ENCODE measurements around the gene PARD6G.
"Not testable (repeated sequence)": the region's sequence is repeated elsewhere in the genome, so short reads cannot be mapped to it uniquely, and the experiment has no call there.

The PARD6G gene

DNA sequence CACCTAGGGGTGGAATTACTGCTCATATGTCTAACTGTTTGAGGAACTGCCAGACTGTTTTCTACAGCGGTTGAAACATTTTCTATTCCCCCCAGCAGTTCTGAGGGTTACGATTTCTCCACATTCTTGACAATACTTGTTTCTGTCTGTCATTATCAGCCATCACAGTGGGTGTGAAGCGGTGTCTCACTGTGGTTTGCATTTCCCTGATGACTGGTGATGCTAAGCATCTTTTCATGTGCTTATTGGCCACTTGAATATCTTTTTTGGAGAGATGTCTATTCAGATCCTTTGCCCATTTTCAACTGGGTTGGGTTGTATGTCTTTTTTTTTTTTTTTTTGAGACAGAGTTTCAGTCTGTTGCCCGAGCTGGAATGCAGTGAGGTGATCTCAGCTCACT lies 75.3 kb downstream of the PARD6G start:
- FAIRE-seq: peak; percentile 50
- DNase-seq (ENCODE audit: low spot score): no peak

- FAIRE-seq (peak; percentile 5), DNase-seq (ENCODE audit: low spot score) (peak; percentile 88)
Measured at GRCh38 chr18:80171054-80171872, 76.1 kb downstream of the PARD6G start.

DNA sequence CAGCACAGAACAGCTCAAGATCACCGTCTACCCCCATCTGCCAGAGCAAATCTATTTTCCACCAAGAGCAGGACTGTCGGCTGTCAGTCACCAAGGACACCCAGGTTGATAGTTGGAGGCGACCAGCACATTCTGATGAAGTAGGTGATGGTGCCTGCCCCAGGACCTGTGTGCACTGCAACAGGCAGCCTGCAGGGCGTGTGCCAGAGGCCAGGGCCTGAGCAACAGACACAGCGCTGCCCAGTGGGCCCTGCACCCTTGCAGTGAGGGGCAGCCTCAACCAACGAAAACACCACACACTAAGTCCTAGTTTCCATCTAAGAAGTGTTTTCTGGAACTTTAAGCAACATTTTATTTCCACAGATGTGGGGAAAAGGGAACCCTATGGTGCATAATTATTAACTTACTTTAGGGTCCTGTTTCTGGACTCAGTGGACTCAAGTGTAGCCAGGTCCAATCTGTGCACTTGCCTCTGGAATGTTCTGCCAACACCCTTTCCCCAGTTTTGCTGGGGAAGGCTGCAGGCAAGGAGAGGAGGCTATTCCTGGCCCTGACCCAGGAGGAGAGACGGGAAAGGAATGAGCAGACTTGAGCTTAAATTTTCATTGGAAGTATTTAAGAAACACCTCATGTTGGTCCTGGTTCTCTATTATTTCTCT lies 76.8 kb downstream of the PARD6G start:
- DNase-seq (ENCODE audit: low spot score) (no peak), FAIRE-seq (peak; percentile 93)

DNA sequence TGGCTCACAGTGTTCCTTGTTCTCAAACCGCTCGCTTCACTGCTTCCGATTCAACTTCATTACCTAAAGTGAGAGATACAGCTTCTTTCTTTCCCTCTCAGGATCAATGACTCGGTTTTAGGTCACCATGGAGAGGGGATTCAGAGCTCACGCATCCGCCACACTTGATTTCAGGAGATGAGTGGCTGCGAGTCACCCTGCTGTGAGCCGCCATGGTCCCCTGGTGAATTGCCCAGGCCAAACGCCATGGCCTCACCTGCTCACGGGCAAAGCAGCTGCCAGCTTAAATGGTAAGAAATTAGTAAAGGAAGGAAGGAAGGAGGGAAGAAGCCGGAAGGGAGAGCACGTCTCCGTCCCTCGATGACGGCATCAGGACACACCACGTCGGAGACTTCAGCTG lies 77.7 kb downstream of the PARD6G start:
- DNase-seq (ENCODE audit: low spot score) (no peak), FAIRE-seq (no peak)

- no peak for FAIRE-seq
Measured at GRCh38 chr18:80168982-80169381, 78.3 kb downstream of the PARD6G start.

DNA sequence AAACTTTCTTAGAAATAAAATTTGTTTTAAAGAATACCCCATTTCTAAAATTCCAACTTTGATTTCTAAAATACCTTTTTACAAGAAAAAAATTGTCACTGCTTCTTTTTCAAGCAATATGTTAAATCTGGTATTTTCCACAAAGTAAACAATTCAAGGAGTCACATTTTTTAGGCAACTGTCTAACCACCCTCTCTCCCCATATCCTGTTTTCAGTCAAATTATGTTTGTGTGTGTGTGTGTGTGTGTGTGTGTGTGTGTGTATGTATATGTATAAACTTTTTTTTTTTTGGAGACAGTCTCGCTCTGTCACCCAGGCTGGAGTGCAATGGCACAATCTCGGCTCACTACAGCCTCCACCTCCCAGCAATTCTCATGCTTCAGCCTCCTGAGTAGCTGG lies 79.0 kb downstream of the PARD6G start:
- no peak for FAIRE-seq
- DNase-seq (ENCODE audit: low spot score): no peak

More at GRCh38 chr18:80168982-80169381, 78.3 kb downstream of the PARD6G start:
- no peak for DNase-seq (ENCODE audit: low spot score)

DNA sequence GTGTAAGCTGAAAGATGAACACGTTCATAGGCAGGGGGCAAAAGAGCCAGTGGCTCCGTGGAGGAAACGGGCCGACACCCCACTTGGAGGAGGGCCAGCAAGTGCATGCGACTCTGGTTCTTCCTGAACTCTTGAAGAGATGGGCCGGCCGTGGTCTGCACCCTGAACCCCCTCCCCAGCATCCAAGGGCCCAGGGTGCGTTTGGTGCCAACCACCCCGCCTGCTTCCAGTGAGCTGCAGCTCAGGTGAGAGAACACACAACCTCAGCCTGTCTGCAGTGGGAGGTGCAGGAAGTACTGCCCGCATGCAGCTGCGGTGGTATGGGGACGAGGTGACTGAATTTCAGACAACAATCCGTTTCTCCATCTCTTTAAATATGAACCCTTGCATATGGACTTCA lies 79.4 kb downstream of the PARD6G start:
- peak; percentile 40 for FAIRE-seq
- DNase-seq (ENCODE audit: low spot score): no peak

- DNase-seq (ENCODE audit: low spot score) (no peak), FAIRE-seq (no peak)
Measured at GRCh38 chr18:80167331-80167730, 80.0 kb downstream of the PARD6G start.

DNA sequence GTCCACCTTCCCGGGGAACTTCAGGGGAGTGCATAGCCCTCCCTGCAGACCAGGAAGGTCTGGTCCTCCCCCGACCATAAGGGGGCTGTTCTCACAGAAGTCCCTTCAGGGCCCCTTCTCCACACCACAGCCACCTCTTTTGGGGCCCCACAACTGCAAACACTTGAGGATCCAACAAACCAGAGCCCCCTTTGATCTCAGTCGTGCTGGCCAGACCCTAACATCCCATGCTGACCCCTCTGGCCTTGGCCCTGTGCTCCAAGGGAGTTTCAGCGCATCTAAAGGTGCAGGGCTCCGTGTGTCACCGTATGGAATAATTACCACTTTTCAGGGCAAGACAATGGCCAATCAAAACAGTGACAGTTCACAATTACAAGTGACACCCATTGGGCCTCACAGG lies 80.6 kb downstream of the PARD6G start:
- FAIRE-seq (no peak), DNase-seq (ENCODE audit: low spot score) (no peak)

GRCh38 chr18:80166240-80166639 lies 81.1 kb downstream of the PARD6G start:
- FAIRE-seq (no peak), DNase-seq (ENCODE audit: low spot score) (no peak)

DNA sequence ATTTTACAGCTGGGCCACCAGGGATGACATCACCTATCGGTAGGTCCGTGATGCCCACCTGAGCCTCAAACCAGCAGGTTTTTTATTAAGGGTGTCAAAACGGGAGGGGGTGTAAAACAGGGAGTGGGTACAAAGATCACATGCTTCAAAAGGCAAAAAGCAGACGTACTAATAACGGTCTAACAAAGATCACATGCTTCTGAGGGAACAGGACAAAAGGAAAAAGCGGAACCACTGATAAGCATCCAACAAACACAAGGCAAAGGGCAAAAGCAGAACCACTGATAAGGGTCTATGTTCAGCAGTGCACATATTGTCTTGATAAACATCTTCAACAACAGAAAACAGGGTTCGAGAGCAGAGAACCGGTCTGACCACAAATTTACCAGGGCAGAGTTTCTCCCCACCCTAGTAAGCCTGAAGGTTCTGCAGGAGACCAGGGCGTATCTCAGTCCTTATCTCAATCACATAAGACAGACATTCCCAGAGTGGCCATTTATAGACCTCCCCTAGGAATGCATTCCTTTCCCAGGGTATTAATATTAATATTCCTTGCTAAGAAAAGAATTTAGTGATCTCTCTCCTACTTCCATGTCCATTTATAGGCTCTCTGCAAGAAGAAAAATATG lies 82.5 kb downstream of the PARD6G start:
- FAIRE-seq; DNase-seq (ENCODE audit: low spot score): not testable (repeated sequence)

DNA sequence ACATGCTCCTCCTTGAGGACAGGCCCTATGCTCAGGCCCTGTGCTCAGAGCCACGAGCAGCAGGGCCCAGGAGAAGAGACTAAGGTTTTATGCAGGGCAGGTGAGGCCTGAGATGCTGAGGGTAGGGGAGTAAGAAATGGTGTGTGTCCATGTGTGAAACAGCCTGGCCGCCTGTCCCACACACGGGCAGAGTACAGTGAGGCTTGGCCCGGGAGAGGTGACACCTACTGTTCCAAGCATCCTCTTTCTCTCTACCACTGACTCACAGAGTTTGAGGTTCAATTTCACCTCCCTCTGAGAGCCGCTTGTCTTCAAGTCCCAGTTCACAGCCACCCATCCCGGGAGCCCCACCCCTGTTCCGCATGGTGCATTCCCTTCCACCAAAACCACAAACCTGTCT lies 84.1 kb downstream of the PARD6G start:
- no peak for DNase-seq (ENCODE audit: low spot score)
- peak; percentile 93 for FAIRE-seq

- DNase-seq (ENCODE audit: low spot score): no peak
- FAIRE-seq: peak; percentile 56
Measured at GRCh38 chr18:80161781-80162417, 85.4 kb downstream of the PARD6G start.

GRCh38 chr18:80159713-80160636 lies 87.3 kb downstream of the PARD6G start:
- peak; percentile 44 for FAIRE-seq
- DNase-seq (ENCODE audit: low spot score): no peak

DNA sequence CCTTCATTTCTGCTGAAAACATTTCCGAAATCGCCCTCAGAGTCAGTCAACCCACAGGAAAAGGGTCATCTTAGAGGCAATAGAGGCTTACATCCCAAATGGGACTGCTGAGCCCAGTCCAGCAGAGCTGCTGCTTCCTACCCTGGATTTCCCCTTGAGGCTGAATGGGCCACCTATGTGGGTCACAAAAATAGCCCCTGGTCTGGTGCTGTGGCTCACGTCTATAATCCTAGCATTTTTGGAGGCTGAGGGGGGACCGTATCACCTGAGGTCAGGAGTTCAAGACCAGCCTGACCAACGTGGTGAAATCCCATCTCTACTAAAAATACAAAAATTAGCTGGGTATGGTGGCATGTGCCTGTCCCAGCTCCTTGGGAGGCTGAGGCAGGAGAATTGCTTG lies 88.9 kb downstream of the PARD6G start:
- FAIRE-seq: peak; percentile 13

GRCh38 chr18:80157708-80158343 lies 89.5 kb downstream of the PARD6G start:
- peak; percentile 99 for FAIRE-seq
- peak; percentile 85 for DNase-seq (ENCODE audit: low spot score)

More for the DNA sequence above, 88.9 kb downstream of the PARD6G start:
- DNase-seq (ENCODE audit: low spot score): no peak

DNA sequence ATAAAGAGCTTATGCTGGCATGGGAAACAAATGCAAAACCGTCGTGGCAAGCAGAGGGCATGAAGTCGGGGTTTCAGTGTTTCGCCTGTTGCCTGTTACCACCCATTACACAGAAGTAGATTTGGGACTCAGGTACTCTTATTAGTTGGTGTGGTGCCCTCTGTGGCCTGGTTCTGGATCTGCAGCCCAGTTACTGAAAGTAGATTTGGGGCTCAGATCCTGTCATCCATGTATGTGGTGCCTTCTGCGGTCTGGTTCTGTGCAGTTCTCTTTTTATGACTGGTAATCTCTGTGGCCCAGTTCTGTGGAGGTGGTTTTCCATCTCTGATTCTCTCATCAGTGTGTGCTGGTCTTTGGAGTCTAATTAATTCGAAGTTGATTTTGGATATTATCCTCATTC lies 93.0 kb downstream of the PARD6G start:
- DNase-seq (ENCODE audit: low spot score) (peak; percentile 68), FAIRE-seq (no peak)

DNA sequence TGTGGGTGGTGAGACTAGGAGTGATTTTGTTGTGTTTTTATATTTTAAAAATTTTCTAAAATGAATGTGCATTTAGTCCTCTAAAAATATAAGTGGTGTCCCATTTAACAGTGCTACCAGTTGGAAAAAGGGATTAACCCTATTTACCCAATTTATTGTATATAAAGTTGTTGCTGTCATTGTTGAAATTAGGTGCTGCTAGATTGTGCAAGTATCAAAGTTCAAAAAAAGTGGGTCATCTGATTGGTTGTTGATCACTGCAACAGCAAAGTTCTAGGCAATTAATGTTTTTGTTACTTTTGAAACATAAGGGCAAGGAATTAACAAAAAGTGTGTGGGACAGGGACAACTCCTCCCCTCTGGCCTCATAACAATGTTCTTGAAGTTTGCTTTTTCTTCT lies 97.6 kb downstream of the PARD6G start:
- FAIRE-seq (no peak), DNase-seq (ENCODE audit: low spot score) (no peak)

DNA sequence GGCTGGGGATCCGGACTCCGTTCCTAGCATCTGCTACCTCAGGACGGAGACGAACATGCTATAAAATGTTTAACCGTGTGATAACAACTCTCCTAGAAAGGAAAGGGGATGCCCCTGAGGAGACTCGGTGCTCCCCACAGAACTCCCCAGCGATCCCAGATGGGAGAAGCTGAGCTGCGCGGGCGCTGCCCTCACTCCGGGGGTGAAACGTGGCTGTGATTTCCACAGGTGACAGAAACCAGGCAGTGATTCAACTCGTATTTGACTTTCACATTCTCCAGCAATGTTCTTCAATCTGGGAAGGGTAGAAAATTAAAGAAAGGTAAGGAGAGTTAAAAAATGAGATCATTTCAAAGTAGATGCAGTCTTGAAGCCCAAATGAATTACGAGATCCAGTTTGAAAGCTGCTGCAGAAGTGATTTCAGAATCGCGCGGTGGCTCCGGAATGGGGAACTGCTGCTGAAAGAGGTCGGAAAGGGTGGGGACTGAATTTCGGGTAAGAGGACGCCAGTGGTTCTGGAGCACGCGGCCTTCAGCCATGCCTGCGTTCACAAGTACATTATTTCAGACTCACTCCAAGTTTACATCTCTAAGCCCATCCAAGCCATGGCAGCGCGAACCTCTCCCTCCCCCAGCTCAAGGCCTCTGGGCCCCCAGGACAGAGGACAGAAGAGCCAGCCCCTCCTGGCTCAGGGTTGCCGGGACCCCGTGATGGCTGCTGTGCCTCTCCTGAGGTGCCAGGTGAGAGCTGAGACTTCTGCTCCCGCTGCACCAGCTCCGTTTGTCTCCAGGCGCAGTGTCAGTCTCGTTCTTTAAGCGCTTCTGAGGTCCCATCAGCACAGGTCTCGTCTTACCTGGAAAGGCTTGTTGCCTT lies 98.8 kb downstream of the PARD6G start:
- FAIRE-seq: no peak

More for the DNA sequence above, 98.8 kb downstream of the PARD6G start:
- no peak for DNase-seq (ENCODE audit: low spot score)
